Hepatocyte (in vitro differentiated cells): Measurements from ENCODE around the gene KCNQ1. TPM values are rescaled to one million over a fixed set of nuclear protein-coding genes. Genes with fewer than 3 reads are reported as not detected.

ENCODE experiments used
- DNase-seq: peaks from one replicate; pipeline ENCODE4 v3.0.0-alpha.2; 2016; ENCODE audit warnings: low spot score
- H2AFZ ChIP-seq: fragments of 200-600 bp; sonication (generic); 2 replicates; pipeline ENCODE4 v1.6.0; 2016; ENCODE audit warnings: antibody characterized with exemption, mild to moderate bottlenecking
- H3K27ac ChIP-seq: fragments of 200-600 bp; sonication (generic); 2 replicates; pipeline ENCODE4 v1.5.1; 2016; ENCODE audit warnings: mild to moderate bottlenecking
- H3K27me3 ChIP-seq: fragments of 200-600 bp; sonication (generic); 2 replicates; pipeline ENCODE4 v1.6.1; 2016
- H3K36me3 ChIP-seq: fragments of 200-600 bp; sonication (generic); replicated peaks from 2 replicates; pipeline ENCODE4 v1.5.1; 2016; ENCODE audit warnings: low read depth; ENCODE audit not compliant: insufficient read depth
- H3K4me1 ChIP-seq: fragments of 200-600 bp; sonication (generic); 2 replicates; pipeline ENCODE4 v1.5.1; 2016; ENCODE audit warnings: mild to moderate bottlenecking, moderate library complexity; ENCODE audit not compliant: insufficient read depth
- H3K4me2 ChIP-seq: fragments of 200-600 bp; sonication (generic); 2 replicates; pipeline ENCODE4 v1.6.0; 2016
- H3K4me3 ChIP-seq: fragments of 200-600 bp; sonication (generic); 2 replicates; pipeline ENCODE4 v1.5.1; 2016; ENCODE audit warnings: mild to moderate bottlenecking
- H3K79me2 ChIP-seq: fragments of 200-600 bp; sonication (generic); 2 replicates; pipeline ENCODE4 v1.6.0; 2017; ENCODE audit warnings: mild to moderate bottlenecking
- H3K9me2 ChIP-seq: fragments of 200-600 bp; sonication (generic); replicated peaks from 2 replicates; pipeline ENCODE4 v1.6.0; 2017; ENCODE audit warnings: mild to moderate bottlenecking; ENCODE audit not compliant: insufficient read depth
- H3K9me3 ChIP-seq: fragments of 200-600 bp; sonication (generic); 2 replicates; pipeline ENCODE4 v1.5.1; 2016; ENCODE audit warnings: low read depth, mild to moderate bottlenecking
- H4K20me1 ChIP-seq: fragments of 200-600 bp; sonication (generic); 2 replicates; pipeline ENCODE4 v1.6.0; 2016; ENCODE audit warnings: mild to moderate bottlenecking; ENCODE audit not compliant: insufficient read depth, poor library complexity, severe bottlenecking
- EZH2 ChIP-seq: fragments of 200-600 bp; sonication (generic); IDR thresholded peaks from 2 replicates; pipeline ENCODE4 v1.6.1; 2016; ENCODE audit warnings: antibody characterized with exemption, mild to moderate bottlenecking, borderline replicate concordance
- EZH2phosphoT487 ChIP-seq: fragments of 200-600 bp; sonication (generic); IDR thresholded peaks from one replicate; pipeline ENCODE4 v1.6.1; 2018; ENCODE audit warnings: antibody characterized with exemption, mild to moderate bottlenecking, low read depth, moderate library complexity; ENCODE audit not compliant: unreplicated experiment, severe bottlenecking
- WGBS: methylation state at CpG from one replicate; pipeline ENCODE4 v1.1.6; 2016; ENCODE audit warnings: low lambda C conversion rate; ENCODE audit errors: missing lambda C conversion rate; 5-methylcytosine and 5-hydroxymethylcytosine counted together
- polyA plus RNA-seq: library from polyadenylated mRNA; unstranded; fragments of >200 nt; fragmentation: Nextera tagmentation; extraction: Ambion mirVana; gene quantifications from 2 replicates; pipeline ENCODE4 v1.2.1, GENCODE V29; 2016
- total RNA-seq: library from RNA; depleted of rRNA; stranded (reverse); fragments of >200 nt; gene quantifications from 2 replicates; pipeline ENCODE4 v1.2.3, GENCODE V29; 2014
- TF ChIP-seq, protein P1 (sequence below): fragments of 200-600 bp; sonication (generic); IDR thresholded peaks from 2 replicates; pipeline ENCODE4 v1.5.1; 2016; ENCODE audit warnings: antibody characterized with exemption, mild to moderate bottlenecking; ENCODE audit not compliant: poor library complexity

The KCNQ1 gene
- total and polyA plus RNA-seq, 2 experiments from 2014 or later, result 1.8 to 6.4 TPM

- Histone ChIP-seq H3K36me3 (no peaks in the 10 kb centered on the region), H3K4me1 (peaks cover 10% of the 10 kb centered on the region), H3K27me3 (no peaks in the 10 kb centered on the region), H3K9me3 (no peaks in the 10 kb centered on the region), H3K4me3 (no peak overlapping the region), H3K27ac (no peak overlapping the region), H3K9me2 (no peaks in the 10 kb centered on the region), H3K4me2 (no peak overlapping the region), H3K79me2 (no peaks in the 10 kb centered on the region), H4K20me1 (no peaks in the 10 kb centered on the region), H2AFZ (no peak overlapping the region)
- no peak for TF ChIP-seq EZH2phosphoT487
- WGBS, result 98% methylated on average over 10 of the region's 10 CpGs
- DNase-seq, result no peak
Observed at GRCh38 chr11:2569731-2570210, 125.0 kb downstream of the KCNQ1 start.

GRCh38 chr11:2570211-2570811 is 125.5 kb downstream of the KCNQ1 start:
- Histone ChIP-seq H3K27ac (no peak overlapping the region), H3K27me3 (no peaks in the 10 kb centered on the region), H3K4me3 (no peak overlapping the region), H3K9me2 (no peaks in the 10 kb centered on the region), H3K4me2 (no peak overlapping the region), H3K79me2 (no peaks in the 10 kb centered on the region), H3K36me3 (no peaks in the 10 kb centered on the region), H2AFZ (no peak overlapping the region), H3K9me3 (no peaks in the 10 kb centered on the region), H3K4me1 (peaks cover 10% of the 10 kb centered on the region), H4K20me1 (no peaks in the 10 kb centered on the region)
- WGBS, result 95% methylated on average over 24 of the region's 26 CpGs
- no peak for DNase-seq
- TF ChIP-seq, protein P1, sequence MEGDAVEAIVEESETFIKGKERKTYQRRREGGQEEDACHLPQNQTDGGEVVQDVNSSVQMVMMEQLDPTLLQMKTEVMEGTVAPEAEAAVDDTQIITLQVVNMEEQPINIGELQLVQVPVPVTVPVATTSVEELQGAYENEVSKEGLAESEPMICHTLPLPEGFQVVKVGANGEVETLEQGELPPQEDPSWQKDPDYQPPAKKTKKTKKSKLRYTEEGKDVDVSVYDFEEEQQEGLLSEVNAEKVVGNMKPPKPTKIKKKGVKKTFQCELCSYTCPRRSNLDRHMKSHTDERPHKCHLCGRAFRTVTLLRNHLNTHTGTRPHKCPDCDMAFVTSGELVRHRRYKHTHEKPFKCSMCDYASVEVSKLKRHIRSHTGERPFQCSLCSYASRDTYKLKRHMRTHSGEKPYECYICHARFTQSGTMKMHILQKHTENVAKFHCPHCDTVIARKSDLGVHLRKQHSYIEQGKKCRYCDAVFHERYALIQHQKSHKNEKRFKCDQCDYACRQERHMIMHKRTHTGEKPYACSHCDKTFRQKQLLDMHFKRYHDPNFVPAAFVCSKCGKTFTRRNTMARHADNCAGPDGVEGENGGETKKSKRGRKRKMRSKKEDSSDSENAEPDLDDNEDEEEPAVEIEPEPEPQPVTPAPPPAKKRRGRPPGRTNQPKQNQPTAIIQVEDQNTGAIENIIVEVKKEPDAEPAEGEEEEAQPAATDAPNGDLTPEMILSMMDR, result no peak
- TF ChIP-seq EZH2 (no peak), EZH2phosphoT487 (no peak)

- TF ChIP-seq EZH2, result no peak
- TF ChIP-seq EZH2phosphoT487, result no peak
- TF ChIP-seq, protein P1, result no peak
- Histone ChIP-seq H3K4me2 (no peak overlapping the region), H3K27me3 (no peaks in the 10 kb centered on the region), H3K9me2 (no peaks in the 10 kb centered on the region), H4K20me1 (no peaks in the 10 kb centered on the region), H3K4me1 (peaks cover 10% of the 10 kb centered on the region), H3K4me3 (no peak overlapping the region), H3K79me2 (no peaks in the 10 kb centered on the region), H3K27ac (no peak overlapping the region), H3K36me3 (no peaks in the 10 kb centered on the region), H2AFZ (no peak overlapping the region), H3K9me3 (no peaks in the 10 kb centered on the region)
- DNase-seq, result no peak
- WGBS, result 98% methylated on average over 21 of the region's 25 CpGs
Observed at GRCh38 chr11:2570841-2571597, 126.2 kb downstream of the KCNQ1 start.
